HG02981 (cell line): Measurements from ENCODE around the gene DOHH.

ENCODE experiments used
- ATAC-seq: cut with Tn5 transposase; IDR thresholded peaks from one replicate; pipeline ENCODE4 v1.9.1; 2021; ENCODE audit warnings: mild to moderate bottlenecking, moderate library complexity; ENCODE audit not compliant: unreplicated experiment

Gene DOHH

DNA sequence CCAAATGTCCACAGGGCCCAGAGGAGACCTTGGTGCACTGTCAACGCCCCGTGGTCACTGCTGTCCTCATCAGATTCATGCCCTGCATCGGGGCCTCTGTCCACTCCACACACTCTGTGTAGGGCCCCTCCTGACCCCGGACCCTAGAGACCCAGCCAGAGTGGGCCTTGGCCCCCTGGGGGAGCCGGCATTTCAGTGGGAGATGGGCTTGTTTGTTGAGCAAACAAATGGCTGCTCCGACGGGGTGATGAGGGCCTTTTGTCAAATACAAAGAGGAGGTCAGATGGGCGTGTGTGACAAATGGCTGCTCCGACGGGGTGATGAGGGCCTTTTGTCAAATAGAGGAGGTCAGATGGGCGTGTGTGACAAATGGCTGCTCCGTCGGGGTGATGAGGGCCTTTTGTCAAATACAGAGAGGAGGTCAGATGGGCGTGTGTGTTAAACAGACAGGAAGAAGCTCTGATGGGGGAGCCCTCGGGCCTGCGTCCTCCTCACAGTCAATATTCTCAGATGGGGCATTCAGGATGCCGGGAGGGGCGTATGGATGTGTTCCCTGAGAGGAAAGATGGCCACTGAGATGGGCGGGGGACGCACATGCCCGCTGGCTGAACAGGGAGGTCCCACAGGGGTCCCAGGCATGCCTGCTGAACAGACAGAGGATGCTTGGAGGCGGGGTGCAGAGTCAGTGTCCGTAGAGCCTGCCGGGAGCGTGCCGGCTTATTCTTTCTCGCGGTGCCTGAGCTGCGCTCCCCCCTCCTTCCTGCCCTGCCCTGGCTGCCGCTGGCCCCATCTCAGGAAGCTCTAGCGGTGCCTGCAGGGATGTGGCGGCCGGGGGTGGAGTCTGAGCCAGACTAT, 56.4 kb downstream of the DOHH start:
- ATAC-seq: no peak

DNA sequence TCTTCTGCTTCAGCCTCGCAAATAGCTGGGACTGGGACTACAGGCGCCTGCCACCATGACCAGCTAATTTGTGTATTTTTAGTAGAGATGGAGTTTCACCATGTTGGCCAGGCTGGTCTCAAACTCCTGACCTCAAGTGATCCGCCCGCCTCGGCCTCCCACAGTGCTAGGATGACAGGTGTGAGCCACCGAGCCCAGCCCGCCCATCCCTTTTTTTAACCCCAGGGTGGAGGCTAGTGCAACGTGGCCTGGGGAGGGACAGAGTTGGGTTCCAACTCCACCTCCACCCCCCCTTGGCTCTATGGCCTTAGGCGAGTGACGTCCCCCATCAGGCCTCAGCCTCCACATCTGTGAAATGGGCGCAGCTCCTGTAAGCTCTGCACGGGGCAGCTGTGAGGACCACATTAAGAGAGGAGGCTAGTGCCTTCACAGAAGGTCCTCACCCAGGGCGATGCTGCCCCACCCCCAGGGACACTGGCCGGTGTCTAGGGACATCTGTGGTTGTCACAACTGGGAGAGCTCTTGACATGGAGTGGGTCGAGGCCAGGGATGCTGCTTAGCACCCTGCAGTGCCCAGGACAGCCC, 57.9 kb downstream of the DOHH start:
- no peak for ATAC-seq

DNA sequence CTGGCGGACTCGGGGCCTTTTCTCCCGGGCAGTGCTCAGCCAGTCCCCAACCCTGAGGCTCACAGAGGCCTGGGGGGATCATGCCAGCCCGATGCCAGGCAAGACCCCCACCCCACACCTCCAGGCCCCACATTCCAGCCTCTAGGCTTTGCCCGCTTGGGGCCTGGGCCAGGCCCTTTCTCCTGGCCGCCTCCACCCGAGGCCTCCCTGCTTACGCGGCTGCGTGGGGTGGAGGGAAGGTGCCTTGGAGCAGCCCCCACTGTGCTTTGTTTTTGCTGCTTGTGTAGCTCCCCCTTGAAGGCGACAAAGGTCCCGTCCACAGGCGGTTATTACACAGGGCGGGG, 58.5 kb downstream of the DOHH start:
- no peak for ATAC-seq

DNA sequence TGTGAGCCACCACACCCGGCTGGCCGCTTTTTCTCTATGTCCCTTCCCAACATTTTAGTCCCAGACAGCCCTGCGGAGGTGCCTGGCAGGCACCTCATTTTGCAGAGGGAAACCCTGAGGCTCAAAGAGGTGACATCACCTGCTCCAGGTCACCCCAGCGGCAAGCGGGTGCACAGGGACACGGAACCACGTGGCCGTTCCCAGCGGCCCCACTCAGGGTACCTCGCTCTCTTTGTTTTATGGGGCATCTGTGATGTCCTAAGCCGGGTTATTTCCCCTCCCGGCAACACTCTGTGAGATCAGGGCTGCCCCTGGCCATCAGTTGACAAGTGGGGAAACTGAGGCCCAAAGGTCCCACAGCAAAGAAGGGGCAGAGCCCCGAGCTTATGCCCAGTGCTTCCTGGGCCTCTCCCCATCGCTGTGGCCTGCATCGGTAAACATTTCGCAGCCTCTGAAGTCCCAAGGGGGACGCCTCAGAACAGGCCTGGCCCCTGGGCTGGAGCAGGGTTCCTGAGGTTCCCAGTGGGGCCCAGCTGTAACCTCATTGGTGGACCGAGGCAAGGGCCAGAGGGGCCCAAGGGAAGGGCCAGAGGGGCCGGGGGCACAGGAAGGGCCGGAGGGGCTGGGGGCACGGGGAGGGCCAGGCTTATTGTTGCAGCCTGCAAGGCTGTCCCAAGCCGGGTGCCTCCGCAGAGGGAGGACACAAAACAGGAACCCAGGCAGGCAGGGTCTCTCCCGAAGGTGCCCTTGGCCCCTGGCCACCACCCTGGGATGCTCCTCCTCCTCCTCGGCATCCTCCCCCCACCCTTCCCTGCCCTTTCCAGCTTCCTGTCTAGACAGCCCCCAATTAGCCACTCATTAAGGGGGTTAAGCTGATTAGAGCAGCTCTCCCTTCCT, 59.1 kb downstream of the DOHH start:
- no peak for ATAC-seq
